OCI-LY3 (cell line): ENCODE data around the gene TAMALIN.

Experiments
- EZH2phosphoT487 ChIP-seq: fragments of 200-600 bp; shearing (Covaris generic); IDR thresholded peaks from 2 replicates; pipeline ENCODE4 v1.6.1; 2018; ENCODE audit warnings: antibody characterized with exemption, mixed run types, low read depth
- TF ChIP-seq, protein P1 (sequence below): fragments of 200-600, 300-600 bp; sonication (generic); IDR thresholded peaks from 2 replicates; pipeline ENCODE4 v1.5.1; 2014; ENCODE audit warnings: antibody characterized with exemption, low read length, low read depth

DNA sequence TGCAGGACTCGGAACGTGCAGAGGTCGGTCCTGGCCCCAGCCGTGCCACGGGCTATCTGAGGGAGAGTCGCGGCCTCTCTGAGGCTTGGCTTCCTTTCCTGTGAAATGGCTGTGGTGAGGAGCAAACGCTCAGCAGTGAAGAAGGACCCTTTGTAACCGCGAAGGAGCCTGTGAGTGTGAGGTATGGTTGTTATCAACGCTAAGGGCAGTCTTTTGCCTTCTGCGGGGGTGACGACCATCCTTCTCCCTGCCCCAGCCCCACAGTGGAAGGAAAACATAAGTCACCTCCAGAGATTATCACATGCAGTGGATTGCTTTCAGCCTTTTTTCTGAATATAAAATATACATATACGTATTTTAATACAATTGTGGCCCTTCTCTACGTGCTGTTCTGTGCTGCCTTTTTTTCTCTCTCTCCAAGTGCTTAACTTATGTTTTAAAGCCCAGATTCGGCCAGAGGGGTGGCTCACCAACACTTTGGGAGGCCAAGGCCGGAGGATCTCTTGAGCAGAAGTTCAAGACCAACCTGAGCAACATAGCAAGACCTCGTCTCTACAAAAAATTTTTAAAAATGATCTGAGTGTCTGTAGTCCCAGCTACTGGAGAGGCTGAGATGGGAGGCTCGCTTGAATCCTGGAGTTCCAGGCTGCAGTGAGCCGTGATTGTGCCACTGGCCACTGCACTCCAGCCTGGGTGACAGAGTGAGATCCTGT, 17.4 kb downstream of the TAMALIN start:
- TF ChIP-seq, protein P1, sequence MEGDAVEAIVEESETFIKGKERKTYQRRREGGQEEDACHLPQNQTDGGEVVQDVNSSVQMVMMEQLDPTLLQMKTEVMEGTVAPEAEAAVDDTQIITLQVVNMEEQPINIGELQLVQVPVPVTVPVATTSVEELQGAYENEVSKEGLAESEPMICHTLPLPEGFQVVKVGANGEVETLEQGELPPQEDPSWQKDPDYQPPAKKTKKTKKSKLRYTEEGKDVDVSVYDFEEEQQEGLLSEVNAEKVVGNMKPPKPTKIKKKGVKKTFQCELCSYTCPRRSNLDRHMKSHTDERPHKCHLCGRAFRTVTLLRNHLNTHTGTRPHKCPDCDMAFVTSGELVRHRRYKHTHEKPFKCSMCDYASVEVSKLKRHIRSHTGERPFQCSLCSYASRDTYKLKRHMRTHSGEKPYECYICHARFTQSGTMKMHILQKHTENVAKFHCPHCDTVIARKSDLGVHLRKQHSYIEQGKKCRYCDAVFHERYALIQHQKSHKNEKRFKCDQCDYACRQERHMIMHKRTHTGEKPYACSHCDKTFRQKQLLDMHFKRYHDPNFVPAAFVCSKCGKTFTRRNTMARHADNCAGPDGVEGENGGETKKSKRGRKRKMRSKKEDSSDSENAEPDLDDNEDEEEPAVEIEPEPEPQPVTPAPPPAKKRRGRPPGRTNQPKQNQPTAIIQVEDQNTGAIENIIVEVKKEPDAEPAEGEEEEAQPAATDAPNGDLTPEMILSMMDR = no peak; the same call in none of the 2 replicates
- TF ChIP-seq EZH2phosphoT487 = no peak
